Measurements from ENCODE around the gene SSNA1. TPM values are rescaled to one million over a fixed set of nuclear protein-coding genes. Genes with fewer than 3 reads are reported as not detected.

The SSNA1 gene, protein sequence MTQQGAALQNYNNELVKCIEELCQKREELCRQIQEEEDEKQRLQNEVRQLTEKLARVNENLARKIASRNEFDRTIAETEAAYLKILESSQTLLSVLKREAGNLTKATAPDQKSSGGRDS
- total RNA-seq = 73.7 TPM
- long read RNA-seq, transcript SSNA1-201 (3 exons, 896 nt) = minor isoform, 37 of 148 reads
- long read RNA-seq, transcript SSNA1-202 (2 exons, 1,170 nt) = major isoform, 98 of 148 reads
- long read RNA-seq, partial matches to known transcripts = 0 of 148 reads
- long read RNA-seq, other reads (novel, unspliced or antisense) = 10 of 148 reads

DNA sequence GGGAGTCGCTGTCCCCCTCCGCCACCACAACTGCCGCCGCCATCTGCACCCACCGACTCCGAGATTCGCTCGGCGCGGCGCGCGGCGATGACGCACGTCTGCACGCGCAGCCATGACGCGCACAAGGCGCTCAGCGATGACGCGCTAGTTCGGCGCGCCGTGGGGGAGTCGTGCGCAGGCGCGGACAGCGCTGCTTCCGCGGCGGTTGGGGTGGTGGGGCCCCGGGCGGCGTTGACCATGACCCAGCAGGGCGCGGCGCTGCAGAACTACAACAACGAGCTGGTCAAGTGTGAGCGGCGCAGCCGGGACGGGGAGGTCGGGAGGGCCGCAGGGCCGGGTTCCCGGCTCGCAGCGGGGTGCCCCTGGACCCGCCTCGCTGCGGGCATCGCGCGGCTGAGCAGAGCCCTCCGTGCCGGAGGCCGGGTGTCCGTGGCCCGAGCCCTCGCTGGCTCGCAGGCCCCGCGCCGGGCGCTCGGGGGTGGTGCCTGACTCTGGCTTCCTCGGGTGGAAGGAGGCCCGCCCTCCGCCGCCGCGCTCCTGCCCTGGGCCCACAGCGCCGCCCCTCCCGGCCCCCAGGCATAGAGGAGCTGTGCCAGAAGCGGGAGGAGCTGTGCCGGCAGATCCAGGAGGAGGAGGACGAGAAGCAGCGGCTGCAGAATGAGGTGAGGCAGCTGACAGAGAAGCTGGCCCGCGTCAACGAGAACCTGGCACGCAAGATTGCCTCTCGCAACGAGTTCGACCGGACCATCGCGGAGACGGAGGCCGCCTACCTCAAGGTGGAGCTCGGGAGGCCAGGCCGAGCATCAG lies at the start of gene SSNA1, which contains the start of gene ANAPC2:
Gene SSNA1 (plus strand): TSS at position 187 of the 807 bp plus-strand sequence. CDS start 51 bp downstream, at position 238.
Gene ANAPC2 (minus strand): TSS at position 71 of the 807 bp plus-strand sequence. CDS start 28 bp downstream, at position 43.
- intact Hi-C loops (cut with DNase I) = no loop called here
- ATAC-seq (ENCODE audit: poor library complexity) (peak; percentile 93), DNase-seq (peak; percentile 96)

- intact Hi-C loops (cut with DNase I) = no loop called here
- peak; percentile 86 for ATAC-seq (ENCODE audit: poor library complexity)
- no peak for DNase-seq
Measured at GRCh38 chr9:137138722-137139467, 49.6 kb upstream of the SSNA1 start, which contains the start of gene GRIN1. Gene GRIN1, plus strand, starts transcription at chr9:137139154. Its CDS starts 333 bp downstream, at chr9:137139487.

- ATAC-seq (ENCODE audit: poor library complexity) (no peak), DNase-seq (no peak)
- intact Hi-C loops (cut with DNase I) = no loop called here
Measured at GRCh38 chr9:137139468-137140150, 48.9 kb upstream of the SSNA1 start.

GRCh38 chr9:137140151-137141012 lies 48.1 kb upstream of the SSNA1 start:
- DNase-seq (no peak), ATAC-seq (ENCODE audit: poor library complexity) (no peak)
- intact Hi-C loops (cut with DNase I) = no loop called here

- DNase-seq = no peak
- no peak for ATAC-seq (ENCODE audit: poor library complexity)
- intact Hi-C loops (cut with DNase I) = no loop called here
Measured at GRCh38 chr9:137141050-137141810, 47.2 kb upstream of the SSNA1 start.

DNA sequence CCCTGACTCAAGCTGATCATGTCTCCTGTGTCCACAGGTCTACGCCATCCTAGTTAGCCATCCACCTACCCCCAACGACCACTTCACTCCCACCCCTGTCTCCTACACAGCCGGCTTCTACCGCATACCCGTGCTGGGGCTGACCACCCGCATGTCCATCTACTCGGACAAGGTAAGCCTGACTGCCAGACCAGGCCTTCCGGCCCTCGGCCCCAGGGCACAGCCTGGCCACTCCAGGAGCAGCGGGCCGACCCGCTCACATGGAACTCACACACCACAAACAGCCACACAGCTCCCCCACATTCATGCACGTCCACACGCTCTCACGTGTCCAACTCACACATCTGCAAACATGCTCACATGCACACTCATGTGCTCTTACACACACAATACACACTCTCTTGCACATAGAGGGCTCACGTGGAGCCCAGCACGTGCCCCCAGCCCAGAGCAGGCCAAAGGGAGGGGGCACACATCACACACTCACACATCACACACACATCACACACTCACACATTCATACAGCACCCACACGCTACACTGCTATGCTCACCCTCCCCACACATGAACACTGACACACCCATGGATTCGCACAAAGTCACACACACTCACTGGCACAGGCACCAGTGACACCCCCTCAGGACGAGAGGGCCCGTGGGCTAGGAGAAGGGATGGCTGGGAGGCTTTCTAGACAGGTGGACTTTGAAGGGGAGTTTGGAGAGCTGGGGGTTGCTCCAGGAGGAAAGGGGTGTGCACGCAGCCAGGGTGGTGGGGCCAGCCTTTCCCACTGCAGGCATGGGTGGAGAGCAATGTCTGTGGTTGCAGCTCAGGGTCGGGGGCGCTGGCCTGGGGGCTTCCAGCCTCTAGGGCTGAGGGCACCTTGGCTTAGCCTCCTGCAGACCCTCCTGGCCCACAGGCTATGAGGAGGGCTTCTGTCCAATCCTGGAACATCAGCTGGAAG lies 46.2 kb upstream of the SSNA1 start:
- DNase-seq = no peak
- ATAC-seq (ENCODE audit: poor library complexity) = no peak

GRCh38 chr9:137143459-137143858 lies 45.0 kb upstream of the SSNA1 start:
- ATAC-seq (ENCODE audit: poor library complexity) = no peak
- no peak for DNase-seq
- intact Hi-C loops (cut with DNase I) = no loop called here

More for the DNA sequence above, 46.2 kb upstream of the SSNA1 start:
- intact Hi-C loops (cut with DNase I) = no loop called here

GRCh38 chr9:137145731-137146526 lies 42.5 kb upstream of the SSNA1 start:
- intact Hi-C loops (cut with DNase I) = no loop called here
- no peak for DNase-seq

GRCh38 chr9:137146527-137146918 lies 42.0 kb upstream of the SSNA1 start:
- ATAC-seq (ENCODE audit: poor library complexity) (no peak), DNase-seq (no peak)
- intact Hi-C loops (cut with DNase I) = no loop called here

More at GRCh38 chr9:137145731-137146526, 42.5 kb upstream of the SSNA1 start:
- ATAC-seq (ENCODE audit: poor library complexity) = no peak

GRCh38 chr9:137147091-137147792 lies 41.2 kb upstream of the SSNA1 start:
- ATAC-seq (ENCODE audit: poor library complexity) = no peak
- intact Hi-C loops (cut with DNase I) = no loop called here

DNA sequence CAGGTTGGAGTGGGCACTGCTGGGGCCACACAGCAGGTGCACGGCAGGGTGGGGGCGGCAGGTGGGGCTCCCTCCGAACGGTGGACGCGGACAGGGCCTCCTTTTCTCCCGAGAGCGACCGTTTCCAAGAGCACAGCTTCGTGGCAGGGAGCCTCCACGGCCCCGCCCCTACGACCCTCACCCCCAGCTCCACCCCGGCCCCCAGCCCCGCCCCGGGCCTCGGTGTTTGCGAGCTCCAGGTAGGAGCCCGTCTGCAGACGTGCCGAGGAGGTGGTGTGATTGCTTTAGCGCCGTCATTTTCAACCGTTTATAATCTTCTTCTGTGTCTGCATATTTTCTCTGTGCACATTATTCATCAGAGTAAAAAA lies 40.7 kb upstream of the SSNA1 start:
- intact Hi-C loops (cut with DNase I) = no loop called here
- DNase-seq (no peak), ATAC-seq (ENCODE audit: poor library complexity) (no peak)

More at GRCh38 chr9:137147091-137147792, 41.2 kb upstream of the SSNA1 start:
- no peak for DNase-seq

DNA sequence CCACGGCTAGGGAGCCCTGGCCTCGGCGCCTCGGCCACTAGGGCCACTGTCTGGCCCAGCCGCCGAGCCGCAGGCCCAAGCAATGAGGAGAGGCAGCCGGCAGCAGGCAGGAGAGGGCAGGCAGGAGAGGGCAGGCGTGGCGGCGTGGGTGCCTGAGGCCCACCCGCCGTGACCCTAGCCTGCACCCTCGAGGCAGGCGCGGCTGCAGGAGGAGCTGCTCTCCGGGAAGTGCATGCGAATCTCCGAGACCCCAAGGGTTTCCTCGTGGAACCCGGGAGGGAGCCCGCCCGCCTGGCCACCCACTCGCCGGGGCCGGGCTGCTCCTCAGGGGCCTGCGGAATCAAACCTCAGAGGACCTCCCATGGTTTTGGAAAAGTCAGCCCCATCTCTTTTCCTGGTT lies 40.2 kb upstream of the SSNA1 start:
- intact Hi-C loops (cut with DNase I) = no loop called here
- DNase-seq (peak; percentile 34), ATAC-seq (ENCODE audit: poor library complexity) (no peak)

DNA sequence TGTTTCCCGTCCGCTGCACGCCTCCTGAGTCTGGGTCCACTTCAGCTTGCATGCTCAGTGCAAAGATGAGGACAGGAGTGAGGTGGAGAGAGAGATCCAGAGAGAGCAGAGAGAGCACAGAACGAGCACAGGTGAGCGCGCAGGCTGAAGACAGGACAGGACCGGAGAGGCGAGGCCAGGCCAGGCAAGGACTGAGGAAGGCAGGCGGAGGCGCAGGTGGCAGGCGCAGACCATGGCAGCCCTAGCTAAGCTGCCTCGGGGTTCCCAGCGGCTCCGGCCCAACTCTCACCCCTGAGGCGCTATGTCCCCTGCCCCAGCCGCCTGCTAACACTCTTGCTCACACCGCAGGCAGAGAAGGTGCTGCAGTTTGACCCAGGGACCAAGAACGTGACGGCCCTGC lies 39.8 kb upstream of the SSNA1 start:
- intact Hi-C loops (cut with DNase I) = no loop called here
- ATAC-seq (ENCODE audit: poor library complexity) (no peak), DNase-seq (no peak)

- no peak for ATAC-seq (ENCODE audit: poor library complexity)
Measured at GRCh38 chr9:137149363-137149762, 39.1 kb upstream of the SSNA1 start.

More at GRCh38 chr9:137149363-137149762, 39.1 kb upstream of the SSNA1 start:
- intact Hi-C loops (cut with DNase I) = no loop called here
- no peak for DNase-seq

All from Right ventricle myocardium superior (tissue), 1 donor.